ENCODE results near the gene P2RX5.
"Not testable (repeated sequence)": the region's sequence is repeated elsewhere in the genome, so short reads cannot be mapped to it uniquely, and the experiment has no call there.

Gene P2RX5

GRCh38 chr17:3712811-3713463 lies 17.0 kb upstream of the P2RX5 start:
- no peak for DNase-seq (ENCODE audit: low read depth in 2 of 2)

- peak; percentile 28 to 44 for DNase-seq (ENCODE audit: low read depth in 2 of 2)
Observed at GRCh38 chr17:3710951-3711383, 15.0 kb upstream of the P2RX5 start.

- DNase-seq (ENCODE audit: low read depth in 2 of 2): no peak
Observed at GRCh38 chr17:3708366-3708765, 12.4 kb upstream of the P2RX5 start.

GRCh38 chr17:3705718-3705984 lies 9.7 kb upstream of the P2RX5 start:
- DNase-seq (ENCODE audit: low read depth in 2 of 2): not testable (repeated sequence)

GRCh38 chr17:3704931-3705717 lies 9.2 kb upstream of the P2RX5 start:
- DNase-seq (ENCODE audit: low read depth in 2 of 2): no peak

- not testable (repeated sequence) for DNase-seq (ENCODE audit: low read depth in 2 of 2)
Observed at GRCh38 chr17:3702041-3702539, 6.1 kb upstream of the P2RX5 start.

- no peak for DNase-seq (ENCODE audit: low read depth in 2 of 2)
Observed at GRCh38 chr17:3699951-3700350, 4.0 kb upstream of the P2RX5 start.

GRCh38 chr17:3698139-3698538 lies 2.2 kb upstream of the P2RX5 start:
- DNase-seq (ENCODE audit: low read depth in 2 of 2): no peak

- DNase-seq (ENCODE audit: low read depth in 2 of 2): no peak
Observed at GRCh38 chr17:3697103-3697476, 1.1 kb upstream of the P2RX5 start.

GRCh38 chr17:3695129-3695722 lies 729 bp downstream of the P2RX5 start:
- DNase-seq (ENCODE audit: low read depth in 2 of 2): no peak

GRCh38 chr17:3693829-3694231 lies 2.1 kb downstream of the P2RX5 start:
- no peak for DNase-seq (ENCODE audit: low read depth in 2 of 2)

GRCh38 chr17:3693141-3693540 lies 2.8 kb downstream of the P2RX5 start:
- no peak for DNase-seq (ENCODE audit: low read depth in 2 of 2)

GRCh38 chr17:3692346-3692745 lies 3.6 kb downstream of the P2RX5 start:
- DNase-seq (ENCODE audit: low read depth in 2 of 2): no peak

GRCh38 chr17:3691617-3692067 lies 4.3 kb downstream of the P2RX5 start:
- DNase-seq (ENCODE audit: low read depth in 2 of 2): no peak

- no peak for DNase-seq (ENCODE audit: low read depth in 2 of 2)
Observed at GRCh38 chr17:3690094-3690715, 5.8 kb downstream of the P2RX5 start.

GRCh38 chr17:3689262-3690093 lies 6.5 kb downstream of the P2RX5 start:
- DNase-seq (ENCODE audit: low read depth in 2 of 2): no peak

- no peak for DNase-seq (ENCODE audit: low read depth in 2 of 2)
Observed at GRCh38 chr17:3688852-3689261, 7.1 kb downstream of the P2RX5 start.

GRCh38 chr17:3688027-3688553 lies 7.9 kb downstream of the P2RX5 start:
- DNase-seq (ENCODE audit: low read depth in 2 of 2): no peak

- no peak for DNase-seq (ENCODE audit: low read depth in 2 of 2)
Observed at GRCh38 chr17:3685174-3685573, 10.8 kb downstream of the P2RX5 start.

GRCh38 chr17:3683054-3683511 lies 12.9 kb downstream of the P2RX5 start:
- peak in 1 of 2 donors; percentile 30 for DNase-seq (ENCODE audit: low read depth in 2 of 2)

- no peak for DNase-seq (ENCODE audit: low read depth in 2 of 2)
Observed at GRCh38 chr17:3682033-3682432, 13.9 kb downstream of the P2RX5 start.
